Measurements from ENCODE around the gene SLC26A6.

SLC26A6 gene

GRCh38 chr3:48631516-48632448 lies 3.5 kb downstream of the SLC26A6 start:
- no peak for DNase-seq

DNA sequence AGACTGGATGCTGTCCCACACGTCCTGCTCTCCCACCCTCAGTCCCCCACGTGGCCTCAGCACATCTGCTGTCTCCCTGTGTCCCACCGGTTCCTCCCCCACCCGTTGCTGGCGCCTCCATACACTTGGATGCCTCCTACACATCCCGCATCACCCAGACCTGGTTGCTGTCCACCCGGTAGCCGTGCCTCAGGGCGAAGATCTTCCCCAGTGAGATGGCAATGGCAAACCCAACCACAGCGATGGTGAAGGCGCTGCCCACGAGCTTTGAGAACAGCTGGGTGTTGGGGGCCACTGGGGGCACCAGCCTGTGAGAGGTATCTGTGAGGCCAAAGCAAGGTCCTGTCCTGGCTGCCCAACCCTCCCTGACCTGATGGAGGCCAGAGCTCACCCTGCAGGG lies 4.4 kb downstream of the SLC26A6 start:
- DNase-seq = no peak

- no peak for DNase-seq
Measured at GRCh38 chr3:48630407-48630806, 4.9 kb downstream of the SLC26A6 start.

DNA sequence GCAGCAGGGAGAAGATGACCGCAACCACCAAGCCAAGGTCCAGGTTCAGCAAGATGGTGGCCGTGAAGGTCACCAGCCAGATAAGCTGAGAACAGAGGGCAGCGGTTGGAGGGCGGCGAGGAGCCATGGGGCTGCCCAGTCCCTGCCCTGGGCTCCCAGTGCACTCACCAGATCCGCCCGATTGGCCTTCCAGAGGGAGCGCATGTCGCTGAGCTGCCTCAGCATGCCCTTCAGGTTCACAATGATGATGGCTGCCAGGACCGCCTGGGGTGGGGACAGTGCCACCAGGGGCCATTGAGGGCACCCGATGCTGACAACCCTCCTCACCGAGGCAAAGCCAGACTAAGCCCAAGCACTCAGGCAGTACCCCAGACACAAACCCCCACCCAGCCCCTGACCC lies 5.4 kb downstream of the SLC26A6 start:
- no peak for DNase-seq

DNA sequence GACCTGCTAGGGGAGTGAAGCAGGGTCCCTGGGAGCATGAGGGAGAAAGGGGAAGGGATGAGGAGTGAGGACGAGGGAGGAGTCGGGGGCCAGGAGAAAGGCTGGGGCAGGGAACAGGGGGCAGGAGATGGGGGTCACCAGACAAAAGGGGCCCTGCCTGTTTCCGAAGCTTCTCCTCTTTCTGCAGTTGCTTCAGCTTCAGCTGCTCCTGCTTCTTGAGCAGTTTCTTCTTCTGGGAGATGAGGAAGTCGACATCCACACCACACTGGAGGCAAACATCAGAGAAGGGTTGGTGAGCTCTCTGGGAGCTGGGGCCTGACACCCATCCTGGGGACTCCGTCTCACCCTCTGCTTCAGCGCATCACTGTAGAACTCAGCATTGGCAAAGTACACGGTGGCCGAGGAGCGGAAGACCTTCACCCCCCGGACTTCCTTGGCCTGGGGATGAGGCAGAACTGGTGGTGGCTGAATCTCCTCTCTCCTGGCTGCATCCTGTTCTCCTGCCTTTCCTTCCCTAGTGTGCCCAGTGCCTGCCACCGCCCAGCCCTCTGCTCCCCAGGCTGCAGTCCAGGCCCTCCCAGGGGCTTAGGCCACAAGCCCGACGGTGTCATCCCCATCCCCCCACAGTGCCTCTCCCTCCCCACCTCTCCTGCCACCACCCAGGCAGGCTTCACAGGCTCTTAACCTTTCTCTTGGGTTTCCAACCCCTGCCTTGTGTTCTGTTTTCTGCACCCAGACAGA lies 6.8 kb downstream of the SLC26A6 start:
- DNase-seq = no peak

DNA sequence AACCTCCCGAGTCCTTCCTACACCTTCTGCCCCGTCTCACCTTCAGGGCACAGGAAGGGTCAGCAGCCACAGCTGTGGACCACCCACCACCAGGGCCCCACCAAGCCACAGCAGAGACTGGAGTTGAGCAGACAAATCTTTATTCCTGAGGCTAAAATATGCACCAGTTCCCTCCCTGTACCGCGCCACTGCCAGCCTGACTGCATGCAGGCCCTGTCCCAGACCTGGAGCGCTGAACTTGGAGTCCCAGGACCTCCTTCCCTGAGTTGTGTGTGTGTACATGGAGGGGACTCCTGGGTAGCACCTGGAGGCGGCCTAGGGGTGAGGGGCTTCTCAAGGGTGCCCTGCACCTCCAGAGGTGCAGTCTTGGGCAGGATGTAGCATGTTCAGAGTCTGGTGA lies 9.7 kb downstream of the SLC26A6 start:
- no peak for DNase-seq

- DNase-seq = no peak
Measured at GRCh38 chr3:48624767-48625166, 10.5 kb downstream of the SLC26A6 start.

DNA sequence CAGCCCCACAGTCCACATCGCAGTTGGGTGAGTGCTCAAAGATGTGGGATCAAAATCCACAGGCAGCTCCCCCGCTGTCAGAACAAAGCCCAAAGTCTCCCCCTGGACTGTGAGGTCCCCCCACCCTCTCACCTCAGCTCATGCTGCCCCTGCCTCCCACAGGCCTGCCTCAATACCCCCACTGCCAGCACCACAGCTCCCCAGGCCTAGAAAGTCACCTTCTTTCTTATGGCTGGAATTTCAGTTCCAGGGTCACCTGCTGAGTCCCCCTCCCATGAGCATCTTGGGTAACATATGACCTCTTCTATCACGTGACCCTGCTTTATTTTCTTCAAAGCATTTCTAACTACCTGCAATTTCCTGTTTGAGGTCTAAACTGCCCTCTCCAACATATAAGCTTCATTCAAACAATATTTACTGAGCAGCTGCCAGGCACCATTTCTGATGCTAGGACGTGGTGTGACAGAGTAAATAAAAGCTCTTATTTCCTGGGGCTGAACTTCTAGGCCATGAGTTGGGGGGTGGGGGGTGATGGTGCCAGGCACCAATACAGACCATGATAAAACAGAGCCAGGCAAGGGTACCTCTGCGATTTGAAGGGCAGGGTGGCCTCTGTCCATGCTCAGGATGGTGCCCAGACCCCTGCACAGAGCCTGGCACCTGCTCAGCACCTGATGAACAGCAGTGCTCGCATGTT lies 11.3 kb downstream of the SLC26A6 start:
- DNase-seq = no peak

- no peak for DNase-seq
Measured at GRCh38 chr3:48621461-48621869, 13.8 kb downstream of the SLC26A6 start, which contains the start of gene TMEM89. TMEM89 (minus strand) TSS chr3:48621769; CDS start chr3:48621756, 13 bp downstream.

GRCh38 chr3:48619541-48620524 lies 15.4 kb downstream of the SLC26A6 start:
- DNase-seq = no peak

GRCh38 chr3:48617559-48617958 lies 17.7 kb downstream of the SLC26A6 start:
- DNase-seq = no peak

- no peak for DNase-seq
Measured at GRCh38 chr3:48614044-48614443, 21.2 kb downstream of the SLC26A6 start.

DNA sequence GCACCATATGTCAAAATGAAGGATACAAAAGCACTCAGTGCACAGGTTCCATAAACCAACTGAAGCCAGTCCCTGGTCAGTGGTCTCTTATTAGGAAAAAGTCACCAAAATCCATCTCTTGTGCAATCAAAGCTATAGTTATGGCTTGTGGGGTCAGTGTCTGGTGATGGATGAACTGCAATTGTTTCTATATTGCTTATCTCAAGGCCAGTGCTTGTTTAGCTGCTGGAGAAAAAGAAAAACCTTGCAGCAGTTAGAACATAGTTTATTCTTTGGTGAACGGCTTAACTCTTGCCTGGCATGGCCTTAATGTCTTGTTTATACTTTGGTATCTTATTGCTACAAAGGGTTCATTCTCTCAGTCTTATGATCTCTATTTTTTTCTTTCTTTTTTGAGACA lies 23.0 kb downstream of the SLC26A6 start:
- no peak for DNase-seq

DNA sequence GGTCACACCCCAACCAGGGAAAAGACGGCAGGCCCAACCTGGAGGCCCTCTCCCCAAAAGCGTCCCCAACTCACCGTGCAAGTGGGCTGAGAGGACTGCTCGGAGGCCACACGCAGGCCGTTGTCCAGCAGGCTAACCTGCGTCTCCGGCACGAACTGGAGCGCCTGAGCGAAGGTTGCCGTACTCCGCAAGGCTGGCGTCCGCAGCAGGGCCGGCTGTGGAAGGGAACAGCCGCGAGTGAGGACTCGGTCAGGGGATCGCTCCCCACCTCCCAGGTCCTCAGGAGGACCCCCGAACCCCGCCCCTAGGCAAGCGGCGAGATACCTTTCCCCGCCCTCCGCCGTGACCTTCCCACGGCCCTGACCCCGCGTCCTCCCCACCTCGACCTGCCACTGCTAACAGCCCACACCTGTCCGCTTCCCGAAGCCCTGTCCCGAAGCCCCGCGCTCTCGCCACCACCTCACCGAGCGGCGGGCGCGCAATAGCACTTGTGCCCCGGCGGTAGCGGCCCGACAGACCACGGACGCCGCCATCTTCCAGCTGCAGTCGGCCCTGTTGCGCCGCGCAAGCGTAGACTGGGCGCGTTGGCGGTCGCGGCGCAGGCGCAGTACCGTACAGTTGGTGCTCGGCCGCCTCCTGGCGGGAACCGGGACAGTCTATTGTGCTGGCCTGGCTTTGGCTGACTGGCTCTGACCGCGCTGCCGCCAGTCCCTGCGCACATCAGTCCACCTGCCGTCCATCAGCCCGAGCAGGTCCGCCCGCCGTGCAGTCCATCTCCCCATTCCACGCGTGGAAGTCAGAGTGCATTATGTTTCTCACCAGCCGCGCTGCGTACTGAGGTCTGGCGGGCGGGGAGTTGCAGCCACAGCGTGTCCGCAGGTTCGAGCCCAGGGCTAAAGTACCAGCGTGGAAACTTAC lies 25.9 kb downstream of the SLC26A6 start, which contains the start of gene UQCRC1:
TSS of gene UQCRC1 (minus strand) at position 559 of the 918 bp plus-strand sequence. CDS start at position 533, 26 bp downstream.
- DNase-seq = peak; percentile 83

- no peak for DNase-seq
Measured at GRCh38 chr3:48607519-48607918, 27.7 kb downstream of the SLC26A6 start.

DNA sequence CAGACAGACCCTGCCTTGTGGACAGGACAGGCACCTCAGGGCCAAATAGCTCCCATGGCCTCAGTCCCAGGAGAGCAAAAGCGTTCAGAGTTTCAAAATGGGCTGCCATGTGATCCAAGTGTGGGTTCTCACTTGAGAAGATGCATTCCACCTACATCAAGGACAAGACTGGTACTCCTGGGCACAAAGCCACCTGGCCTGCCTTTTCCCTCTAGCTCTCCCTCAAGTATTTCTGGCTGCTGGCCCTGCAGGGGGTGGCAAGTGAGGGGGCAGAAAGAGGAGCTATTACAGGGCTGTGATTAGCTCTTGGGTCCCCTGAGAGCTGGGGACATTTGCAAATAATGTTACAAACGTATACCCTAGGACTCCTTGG lies 33.7 kb downstream of the SLC26A6 start:
- DNase-seq = no peak

GRCh38 chr3:48600711-48601621 lies 34.3 kb downstream of the SLC26A6 start:
- DNase-seq = no peak

DNA sequence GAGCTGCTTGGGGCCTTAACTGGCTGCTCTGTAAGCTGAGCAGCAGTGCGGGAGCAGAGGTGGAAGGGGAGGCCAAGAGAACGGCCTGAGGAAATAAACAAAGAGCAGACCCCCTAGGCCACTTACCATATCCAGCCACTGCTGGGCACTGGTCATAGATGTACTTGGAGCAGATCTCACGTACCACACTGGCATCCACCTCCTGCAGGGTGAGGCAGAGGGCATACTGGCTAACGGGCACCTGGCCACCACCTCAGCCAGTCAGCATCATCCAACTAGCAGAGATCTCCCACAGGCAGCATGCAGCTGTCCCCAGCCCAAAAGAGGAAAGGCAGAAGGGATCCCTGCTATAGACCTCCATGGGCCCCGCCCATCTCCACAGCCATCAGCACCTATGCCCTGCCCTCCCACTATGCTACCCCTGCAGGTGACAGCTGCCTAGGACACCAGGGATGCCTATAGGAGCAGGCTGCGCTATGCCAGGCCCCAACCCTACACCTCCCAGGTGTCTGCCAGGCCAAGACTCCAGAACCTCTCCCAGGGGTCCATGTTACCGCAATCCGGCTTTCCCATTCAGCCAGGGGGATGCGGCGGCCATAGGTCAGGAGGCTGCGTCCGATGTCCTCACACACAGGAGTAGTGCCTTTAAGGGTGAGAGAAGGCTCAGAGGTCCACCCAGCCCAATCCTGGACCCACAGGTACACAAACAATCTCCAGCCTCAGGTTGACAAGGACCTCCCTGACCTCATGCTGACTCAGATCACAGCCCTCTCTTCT lies 35.6 kb downstream of the SLC26A6 start:
- DNase-seq = no peak

GRCh38 chr3:48599077-48599501 lies 36.2 kb downstream of the SLC26A6 start:
- DNase-seq = no peak
